Measurements from ENCODE around the gene GORASP1.
"Not testable (repeated sequence)": the region's sequence is repeated elsewhere in the genome, so short reads cannot be mapped to it uniquely, and the experiment has no call there.

GORASP1 gene

GRCh38 chr3:39061228-39061627 lies 46.2 kb downstream of the GORASP1 start:
- DNase-seq: not testable (repeated sequence)

GRCh38 chr3:39056151-39056550 lies 51.3 kb downstream of the GORASP1 start:
- DNase-seq: no peak

- no peak for DNase-seq
Observed at GRCh38 chr3:39053696-39054095, 53.7 kb downstream of the GORASP1 start.

GRCh38 chr3:39052583-39052982 lies 54.8 kb downstream of the GORASP1 start:
- DNase-seq: no peak

GRCh38 chr3:39051649-39052561 lies 55.5 kb downstream of the GORASP1 start, which contains the start of the genes SCN11A and WDR48:
Gene SCN11A, minus strand, starts transcription at chr3:39051944. Its CDS starts 101,582 bp downstream, at chr3:38950362.
Gene WDR48, plus strand, starts transcription at chr3:39052016. Its CDS starts 10 bp downstream, at chr3:39052026.
- peak; percentile 80 for DNase-seq

- no peak for DNase-seq
Observed at GRCh38 chr3:39050029-39050428, 57.4 kb downstream of the GORASP1 start.
